Mucosa of gallbladder (tissue), 1 donor: ENCODE measurements around the gene BCKDHB. TPM values are rescaled to one million over a fixed set of nuclear protein-coding genes. Genes with fewer than 3 reads are reported as not detected.
"Not testable (repeated sequence)": the region's sequence is repeated elsewhere in the genome, so short reads cannot be mapped to it uniquely, and the experiment has no call there.

ENCODE experiments used
- DNase-seq: peaks from one replicate; pipeline ENCODE4 v3.0.0-alpha.2; 2020; ENCODE audit warnings: low spot score
- total RNA-seq: library from RNA; stranded (reverse); gene quantifications from one replicate; pipeline ENCODE4 v1.2.1, GENCODE V29; 2021
- donor health status: DM: no; HTN: no; CAD: no.

The BCKDHB gene
- total RNA-seq, 1 donor from 2014 or later, result 20.9 TPM

GRCh38 chr6:80209430-80209829 lies 103.0 kb downstream of the BCKDHB start:
- DNase-seq, result no peak

DNA sequence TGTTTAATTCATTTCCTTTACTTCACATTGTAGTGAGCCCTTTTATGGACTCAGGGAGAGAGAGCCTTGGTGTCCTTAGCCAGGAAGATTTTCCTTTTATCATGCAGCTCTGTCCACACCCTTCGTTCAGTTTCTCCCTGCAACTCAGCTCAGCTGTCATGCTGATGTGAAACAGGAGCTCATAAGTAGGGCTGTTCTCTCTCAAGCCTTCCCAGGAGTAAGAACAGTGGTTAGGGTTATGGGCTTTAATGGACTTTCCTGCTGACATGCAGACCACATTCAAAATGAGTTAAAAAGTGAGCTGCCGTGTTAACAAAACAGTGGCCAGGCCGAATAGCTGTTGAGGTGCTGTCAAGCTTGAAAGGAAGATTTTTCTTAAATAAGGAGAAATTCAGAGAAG lies 104.1 kb downstream of the BCKDHB start:
- DNase-seq, result peak; percentile 40

DNA sequence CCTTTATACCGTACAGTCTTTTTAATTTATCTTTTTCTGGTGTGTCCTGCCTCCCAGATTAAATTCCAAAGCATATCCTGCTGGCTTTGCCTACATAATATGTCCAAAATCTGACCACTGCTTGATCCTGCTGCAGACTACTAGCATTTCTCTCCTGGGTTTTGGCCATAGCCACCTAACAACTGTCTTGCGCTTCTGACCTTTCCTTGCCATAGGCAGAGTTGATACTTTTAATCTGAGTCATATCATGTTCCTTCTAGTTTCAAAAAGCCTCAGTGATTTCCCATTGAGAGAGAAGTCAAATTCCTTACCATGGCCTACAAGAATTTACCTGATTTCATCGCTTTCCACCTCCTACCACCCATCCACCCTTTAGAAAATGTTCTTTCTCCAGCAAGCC lies 104.8 kb downstream of the BCKDHB start:
- no peak for DNase-seq

- DNase-seq, result not testable (repeated sequence)
These were observed 105.4 kb downstream of the BCKDHB start for GRCh38 chr6:80211890-80212289.

GRCh38 chr6:80214436-80215022 lies 108.1 kb downstream of the BCKDHB start:
- DNase-seq, result no peak

DNA sequence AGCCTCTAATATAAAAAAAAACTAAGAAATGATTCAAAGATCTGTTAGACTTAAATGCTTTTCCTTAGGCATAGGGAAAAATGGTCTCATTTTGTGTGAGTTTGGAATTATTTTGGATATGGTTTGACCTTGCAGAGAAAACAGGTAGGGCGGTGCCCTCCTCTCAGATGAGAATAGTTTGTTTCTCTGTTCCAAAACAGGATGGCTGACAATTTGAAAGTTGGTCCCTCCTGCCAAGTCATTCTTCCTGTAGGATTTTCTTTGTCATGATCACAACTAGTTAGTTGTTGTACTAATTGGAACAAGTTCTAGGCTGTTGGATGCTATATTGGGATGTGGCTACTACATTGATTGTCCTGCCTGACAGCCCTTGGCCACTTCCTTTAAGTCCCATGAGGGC lies 108.6 kb downstream of the BCKDHB start:
- DNase-seq, result no peak

DNA sequence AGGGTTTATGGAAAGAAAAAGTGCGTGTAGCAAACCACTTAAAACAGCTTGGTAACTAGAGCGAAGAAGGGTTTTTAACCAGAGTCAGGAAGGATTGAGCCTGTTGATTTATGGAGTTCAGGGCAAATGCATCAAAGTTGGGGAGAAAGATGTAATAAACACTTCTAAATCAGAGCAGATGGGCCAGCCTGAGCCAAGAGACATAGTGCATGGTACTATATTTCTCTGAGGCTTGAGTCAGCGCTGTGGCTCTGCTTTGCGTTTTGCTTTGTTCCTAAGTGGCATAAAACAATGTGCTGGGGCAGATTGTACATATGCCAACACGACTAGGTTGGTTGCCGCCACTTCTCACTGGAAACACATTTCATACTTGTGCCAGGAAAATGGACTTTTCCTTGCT lies 111.3 kb downstream of the BCKDHB start:
- no peak for DNase-seq

- DNase-seq, result no peak
These were observed 117.3 kb downstream of the BCKDHB start for GRCh38 chr6:80223743-80224212.

- DNase-seq, result no peak
These were observed 119.7 kb downstream of the BCKDHB start for GRCh38 chr6:80226151-80226550.

GRCh38 chr6:80226699-80227098 lies 120.2 kb downstream of the BCKDHB start:
- DNase-seq, result no peak

DNA sequence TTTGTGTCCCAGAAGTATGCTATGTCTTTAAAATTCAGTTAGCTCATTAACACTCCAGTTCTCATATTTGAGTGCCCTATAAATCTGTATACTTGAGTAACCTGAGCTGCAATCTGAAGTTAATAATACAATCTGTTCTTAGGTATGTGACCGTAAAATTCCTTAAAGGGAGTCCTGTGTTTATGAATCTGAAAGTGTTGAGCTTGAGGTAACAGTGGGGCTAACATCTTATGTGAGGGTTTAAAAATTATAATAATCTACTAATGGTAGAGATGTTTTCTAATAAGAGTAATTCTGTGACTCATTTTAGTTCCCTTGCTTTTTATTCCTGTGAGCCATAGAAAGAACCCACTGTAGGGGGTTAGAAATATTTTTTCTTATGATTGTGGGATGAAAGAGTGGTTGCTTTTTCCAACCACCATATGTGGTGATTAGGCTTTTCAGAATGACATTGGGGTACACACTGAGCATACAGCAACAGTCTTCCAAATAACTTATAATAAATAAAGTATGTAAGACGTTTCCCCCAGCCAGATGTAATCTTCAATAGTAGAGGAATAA lies 121.2 kb downstream of the BCKDHB start:
- DNase-seq, result no peak

- DNase-seq, result no peak
These were observed 126.8 kb downstream of the BCKDHB start for GRCh38 chr6:80233262-80233661.

- DNase-seq, result no peak
These were observed 127.5 kb downstream of the BCKDHB start for GRCh38 chr6:80233958-80234357.

DNA sequence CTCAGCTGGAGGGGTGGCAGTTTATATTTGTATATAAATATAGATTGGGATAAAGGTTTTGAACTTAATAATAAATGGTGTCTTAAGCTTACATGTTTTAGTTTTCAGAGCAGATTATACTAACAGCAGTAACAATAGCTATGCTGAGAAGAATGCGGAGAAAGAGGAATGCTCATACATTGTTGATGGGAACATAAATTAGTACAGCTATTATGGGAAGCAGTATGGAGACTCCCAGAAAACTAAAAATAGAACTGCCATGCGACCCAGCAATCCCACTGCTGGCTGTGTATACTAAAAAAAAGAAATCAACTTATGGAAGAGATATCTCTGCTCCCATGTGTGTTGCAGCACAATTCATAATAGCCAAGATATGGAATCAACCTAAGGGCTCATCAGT lies 127.9 kb downstream of the BCKDHB start:
- no peak for DNase-seq

GRCh38 chr6:80234908-80235307 lies 128.4 kb downstream of the BCKDHB start:
- no peak for DNase-seq

DNA sequence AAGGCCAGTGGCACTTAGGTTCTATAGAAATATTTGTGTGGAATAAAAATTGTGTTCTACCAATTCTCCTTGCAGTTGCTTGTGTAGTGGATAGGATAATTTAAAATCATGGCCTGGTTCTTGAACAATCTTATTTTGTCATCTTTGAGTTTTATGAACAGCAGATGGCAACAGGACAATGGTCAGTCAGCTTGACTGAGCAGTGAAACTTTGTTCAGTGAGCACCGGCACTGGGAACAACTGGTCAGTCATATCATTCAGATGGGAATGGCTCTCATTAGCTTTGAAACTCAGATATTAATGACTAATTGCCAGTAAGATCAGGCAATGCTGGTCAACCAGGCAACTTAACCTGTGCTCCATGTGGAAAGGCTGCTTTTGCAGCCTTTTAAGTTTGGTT lies 129.2 kb downstream of the BCKDHB start:
- DNase-seq, result no peak

DNA sequence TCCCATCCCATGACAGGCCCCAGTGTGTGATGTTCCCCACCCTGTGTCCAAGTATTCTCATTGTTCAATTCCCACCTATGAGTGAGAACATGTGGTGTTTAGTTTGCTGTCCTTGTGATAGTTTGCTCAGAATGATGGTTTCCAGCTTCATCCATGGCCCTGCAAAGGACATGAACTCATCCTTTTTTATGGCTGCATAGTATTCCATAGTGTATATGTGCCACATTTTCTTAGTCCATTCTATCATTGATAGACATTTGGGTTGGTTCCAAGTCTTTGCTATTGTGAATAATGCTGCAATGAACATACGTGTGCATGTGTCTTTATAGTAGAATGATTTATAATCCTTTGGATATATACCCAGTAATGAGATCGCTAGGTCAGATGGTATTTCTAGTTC lies 132.3 kb downstream of the BCKDHB start:
- not testable (repeated sequence) for DNase-seq

DNA sequence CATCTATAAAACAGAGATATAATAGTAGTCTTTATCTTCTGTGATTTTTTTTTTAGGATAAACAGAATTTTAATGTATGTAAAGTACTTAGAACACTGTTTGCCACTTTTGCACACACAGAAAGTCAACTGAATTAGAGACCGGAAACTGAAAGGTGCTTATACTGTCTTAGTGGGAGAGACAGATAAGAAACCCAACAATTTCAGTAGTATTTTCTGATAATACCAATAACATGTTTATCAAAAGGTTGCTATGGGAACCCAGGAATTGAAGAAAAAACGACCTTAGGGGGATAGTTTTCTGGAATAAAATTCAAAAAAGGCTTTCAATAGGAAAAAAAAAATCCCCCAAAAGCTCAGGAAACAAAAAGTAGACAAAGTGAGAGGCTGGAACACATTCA lies 138.6 kb downstream of the BCKDHB start:
- no peak for DNase-seq

- DNase-seq, result no peak
These were observed 143.4 kb downstream of the BCKDHB start for GRCh38 chr6:80249897-80250296.

GRCh38 chr6:80250391-80250997 lies 144.0 kb downstream of the BCKDHB start:
- no peak for DNase-seq

GRCh38 chr6:80251321-80251720 lies 144.8 kb downstream of the BCKDHB start:
- no peak for DNase-seq

- no peak for DNase-seq
These were observed 148.2 kb downstream of the BCKDHB start for GRCh38 chr6:80254716-80255115.

GRCh38 chr6:80256691-80257090 lies 150.2 kb downstream of the BCKDHB start:
- no peak for DNase-seq

DNA sequence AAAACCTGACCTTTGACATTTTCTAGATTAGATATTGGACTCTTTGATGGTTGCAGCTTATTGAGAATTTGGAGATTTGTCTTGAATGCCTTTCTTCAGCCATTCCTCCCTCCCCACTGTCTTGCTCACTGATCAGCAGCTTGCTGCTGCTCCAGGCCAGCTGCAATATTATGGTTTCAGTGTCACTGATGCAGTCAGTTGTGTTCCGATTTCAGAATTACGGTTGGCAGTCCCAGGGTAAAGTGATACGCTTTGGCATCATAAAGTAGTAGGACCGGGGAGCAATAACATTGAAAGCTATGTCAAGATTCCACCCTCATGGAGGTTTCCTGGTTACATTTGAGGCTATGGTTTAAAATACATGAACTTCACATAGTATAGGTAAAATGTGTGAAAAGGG lies 152.6 kb downstream of the BCKDHB start:
- DNase-seq, result no peak
